Testis (tissue), 2 donors: ENCODE measurements around the gene HPSE.

Source experiments
- CTCF ChIP-seq, 3 experiments: fragments of 450-650 bp in 2 of 3; fragments of 200-600 bp in 1 of 3; sonication (generic) in 1 of 3; IDR thresholded peaks; one replicate each; pipeline ENCODE4 v1.5.1; 2016 to 2019; ENCODE audit warnings: antibody characterized with exemption in 3 of 3, mild to moderate bottlenecking in 2 of 3, moderate library complexity in 1 of 3
- POLR2A ChIP-seq: fragments of 450-650 bp; IDR thresholded peaks from one replicate; pipeline ENCODE4 v1.6.1; 2017; ENCODE audit warnings: antibody characterized with exemption, mild to moderate bottlenecking, moderate library complexity

- TF ChIP-seq CTCF (IDR thresholded peaks at IDR 0.05) (no peak), POLR2A (no peak)
Observed at GRCh38 chr4:83317671-83318070, 17.0 kb downstream of the HPSE start.
